ENCODE results near the gene ST6GALNAC4. TPM values are rescaled to one million over a fixed set of nuclear protein-coding genes. Genes with fewer than 3 reads are reported as not detected.

Gene ST6GALNAC4
- total RNA-seq, 1 donor from 2014 or later: 5.5 TPM

DNA sequence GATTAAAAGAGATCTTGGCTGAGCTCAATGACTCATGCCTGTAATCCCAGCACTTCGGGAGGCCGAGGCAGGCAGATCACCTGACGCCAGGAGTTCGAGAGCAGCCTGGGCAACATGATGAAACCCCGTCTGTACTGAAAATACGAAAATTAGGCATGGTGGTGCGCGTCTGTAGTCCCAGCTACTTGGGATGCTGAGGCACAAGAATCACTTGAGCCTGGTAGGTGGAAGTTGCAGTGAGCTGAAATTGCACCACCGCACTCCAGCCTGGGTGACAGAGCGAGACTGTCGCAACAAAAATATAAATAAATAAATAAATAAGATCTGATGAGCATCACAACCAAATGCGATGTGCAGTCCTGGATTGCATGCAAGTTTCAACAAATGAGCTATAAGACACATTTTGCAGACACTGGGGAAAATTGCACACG, 53.6 kb downstream of the ST6GALNAC4 start:
- Mint-ChIP-seq H3K4me1 (peaks cover 31% of the 10 kb centered on the region), H3K4me3 (no peak overlapping the region), H3K36me3 (peaks cover 3% of the 10 kb centered on the region), H3K9me3 (no peaks in the 10 kb centered on the region), H3K27ac (no peak overlapping the region), H3K27me3 (ENCODE audit: insufficient read depth, low read depth) (peaks cover 2% of the 10 kb centered on the region)
- Histone ChIP-seq H3K4me3 (no peak overlapping the region), H3K9ac (no peak overlapping the region), H2AFZ (replicated peaks) (no peak overlapping the region), H3F3A (ENCODE audit: low read depth) (no peaks in the 10 kb centered on the region), H3K36me3 (no peaks in the 10 kb centered on the region), H3K79me2 (ENCODE audit: low read depth) (no peaks in the 10 kb centered on the region), H4K20me1 (ENCODE audit: low read depth) (no peaks in the 10 kb centered on the region), H3K4me1 (no peaks in the 10 kb centered on the region), H3K9me3 (ENCODE audit: low read depth) (no peaks in the 10 kb centered on the region), H3K4me2 (no peak overlapping the region), H3K27me3 (no peaks in the 10 kb centered on the region), H3K27ac (no peak overlapping the region)
- no peak for DNase-seq (ENCODE audit: low spot score)
- TF ChIP-seq EZH2phosphoT487 (IDR thresholded peaks at IDR 0.05) (no peak), EZH2 (IDR thresholded peaks at IDR 0.05) (no peak)
- TF ChIP-seq, protein P1, sequence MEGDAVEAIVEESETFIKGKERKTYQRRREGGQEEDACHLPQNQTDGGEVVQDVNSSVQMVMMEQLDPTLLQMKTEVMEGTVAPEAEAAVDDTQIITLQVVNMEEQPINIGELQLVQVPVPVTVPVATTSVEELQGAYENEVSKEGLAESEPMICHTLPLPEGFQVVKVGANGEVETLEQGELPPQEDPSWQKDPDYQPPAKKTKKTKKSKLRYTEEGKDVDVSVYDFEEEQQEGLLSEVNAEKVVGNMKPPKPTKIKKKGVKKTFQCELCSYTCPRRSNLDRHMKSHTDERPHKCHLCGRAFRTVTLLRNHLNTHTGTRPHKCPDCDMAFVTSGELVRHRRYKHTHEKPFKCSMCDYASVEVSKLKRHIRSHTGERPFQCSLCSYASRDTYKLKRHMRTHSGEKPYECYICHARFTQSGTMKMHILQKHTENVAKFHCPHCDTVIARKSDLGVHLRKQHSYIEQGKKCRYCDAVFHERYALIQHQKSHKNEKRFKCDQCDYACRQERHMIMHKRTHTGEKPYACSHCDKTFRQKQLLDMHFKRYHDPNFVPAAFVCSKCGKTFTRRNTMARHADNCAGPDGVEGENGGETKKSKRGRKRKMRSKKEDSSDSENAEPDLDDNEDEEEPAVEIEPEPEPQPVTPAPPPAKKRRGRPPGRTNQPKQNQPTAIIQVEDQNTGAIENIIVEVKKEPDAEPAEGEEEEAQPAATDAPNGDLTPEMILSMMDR (IDR thresholded peaks at IDR 0.05): no peak

DNA sequence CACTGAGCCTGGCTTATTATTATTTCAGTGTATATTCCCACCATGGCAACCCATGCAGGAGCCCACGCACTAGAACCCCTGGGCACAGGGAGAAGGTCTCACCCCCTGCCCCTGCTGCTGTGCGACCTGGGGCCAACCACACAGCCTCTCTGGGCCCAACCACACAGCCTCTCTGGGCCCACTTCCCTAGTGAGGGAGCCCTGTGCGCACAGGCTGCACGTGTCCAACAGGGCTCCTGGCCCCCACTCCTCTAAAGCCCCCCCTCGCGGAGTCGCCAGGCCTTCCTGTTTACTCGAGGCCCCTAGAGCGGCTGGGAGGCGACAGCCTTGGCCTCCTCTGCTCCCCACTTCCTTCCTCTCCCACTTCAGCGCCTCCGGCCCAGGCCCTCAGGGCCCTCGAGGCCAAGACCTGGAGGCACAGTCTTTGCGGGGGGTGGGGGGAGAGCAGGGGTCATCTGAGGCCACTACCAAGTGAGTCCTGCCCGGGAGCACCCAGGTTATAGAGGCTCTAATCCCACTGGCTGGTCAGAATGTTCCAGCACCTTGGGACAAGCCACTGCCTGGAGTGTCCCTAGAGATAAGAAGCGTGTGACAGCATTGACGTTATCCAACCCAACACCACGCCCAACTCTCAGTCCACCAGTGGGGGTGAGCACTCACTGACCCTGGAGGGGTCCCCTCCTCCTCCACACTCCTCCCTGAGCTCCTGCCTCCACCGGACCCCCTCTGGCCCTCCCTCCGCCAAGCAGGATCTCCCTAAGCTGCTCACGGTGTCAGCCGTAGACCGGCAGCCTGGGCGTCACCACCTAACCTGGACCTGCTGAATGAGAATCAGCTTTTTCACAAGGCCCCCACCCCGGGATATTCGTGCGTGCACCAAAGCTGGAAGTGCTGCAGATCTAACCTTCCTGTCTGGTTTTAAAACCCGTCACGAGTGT, 54.5 kb downstream of the ST6GALNAC4 start:
- Histone ChIP-seq H3K9me3 (ENCODE audit: low read depth) (no peaks in the 10 kb centered on the region), H3K27ac (no peak overlapping the region), H3K4me1 (no peaks in the 10 kb centered on the region), H2AFZ (replicated peaks) (no peak overlapping the region), H3F3A (ENCODE audit: low read depth) (no peaks in the 10 kb centered on the region), H3K9ac (no peak overlapping the region), H3K27me3 (no peaks in the 10 kb centered on the region), H3K4me2 (no peak overlapping the region), H3K36me3 (no peaks in the 10 kb centered on the region), H3K4me3 (no peak overlapping the region), H4K20me1 (ENCODE audit: low read depth) (no peaks in the 10 kb centered on the region), H3K79me2 (ENCODE audit: low read depth) (no peaks in the 10 kb centered on the region)
- Mint-ChIP-seq H3K4me3 (no peak overlapping the region), H3K27ac (no peak overlapping the region), H3K9me3 (no peaks in the 10 kb centered on the region), H3K27me3 (ENCODE audit: insufficient read depth, low read depth) (peaks cover 2% of the 10 kb centered on the region), H3K36me3 (peaks cover 3% of the 10 kb centered on the region), H3K4me1 (peaks cover 30% of the 10 kb centered on the region)
- no peak for TF ChIP-seq EZH2 (IDR thresholded peaks at IDR 0.05)
- TF ChIP-seq EZH2phosphoT487 (IDR thresholded peaks at IDR 0.05): no peak
- TF ChIP-seq, protein P1 (IDR thresholded peaks at IDR 0.05): no peak
- DNase-seq (ENCODE audit: low spot score): no peak

GRCh38 chr9:127860779-127861178, 56.1 kb downstream of the ST6GALNAC4 start:
- no peak overlapping the region for H3K4me3 ChIP-seq
- H3K27ac Mint-ChIP-seq: peak overlapping the region; percentile 57
- no peak overlapping the region for H3K27ac ChIP-seq
- H3K9me3 Mint-ChIP-seq: no peaks in the 10 kb centered on the region
- no peak for DNase-seq (ENCODE audit: low spot score)
- H3K4me1 Mint-ChIP-seq: peaks cover 21% of the 10 kb centered on the region
- no peaks in the 10 kb centered on the region for H3K9me3 ChIP-seq (ENCODE audit: low read depth)
- no peak overlapping the region for H3K4me2 ChIP-seq
- no peaks in the 10 kb centered on the region for H3K79me2 ChIP-seq (ENCODE audit: low read depth)
- no peaks in the 10 kb centered on the region for H3F3A ChIP-seq (ENCODE audit: low read depth)
- H3K36me3 Mint-ChIP-seq: peaks cover 1% of the 10 kb centered on the region
- TF ChIP-seq EZH2 (IDR thresholded peaks at IDR 0.05): no peak
- no peak for TF ChIP-seq EZH2phosphoT487 (IDR thresholded peaks at IDR 0.05)
- TF ChIP-seq, protein P1 (IDR thresholded peaks at IDR 0.05): no peak
- no peaks in the 10 kb centered on the region for H3K27me3 ChIP-seq
- H3K36me3 ChIP-seq: no peaks in the 10 kb centered on the region
- H3K4me1 ChIP-seq: no peaks in the 10 kb centered on the region
- no peak overlapping the region for H3K4me3 Mint-ChIP-seq
- H2AFZ ChIP-seq (replicated peaks): no peak overlapping the region
- H3K9ac ChIP-seq: no peak overlapping the region
- H4K20me1 ChIP-seq (ENCODE audit: low read depth): no peaks in the 10 kb centered on the region
- peaks cover 2% of the 10 kb centered on the region for H3K27me3 Mint-ChIP-seq (ENCODE audit: insufficient read depth, low read depth)
